Fibroblast of lung (primary cell): ENCODE data around the gene CNDP2.

Experiments
- CTCF ChIP-seq, 2 donors: IDR thresholded peaks in 1 of 2; conservative IDR thresholded peaks in 1 of 2; 1 replicate in 1 of 2; 2 replicates in 1 of 2; pipeline ENCODE4 v1.5.1; 2011 to 2012; ENCODE audit warnings: low read length in 2 of 2, control low read depth in 1 of 2, inconsistent platforms in 1 of 2, low read depth in 1 of 2, mild to moderate bottlenecking in 1 of 2
- EZH2 ChIP-seq: IDR thresholded peaks from 2 replicates; pipeline ENCODE4 v1.5.1; 2012; ENCODE audit warnings: low read length, control low read depth, mild to moderate bottlenecking; ENCODE audit errors: missing control alignments

- TF ChIP-seq EZH2 (no peak), CTCF (conservative IDR thresholded peaks at IDR 0.05 in 1 of 2, IDR thresholded peaks at IDR 0.05 in 1 of 2; ENCODE audit: low read depth in 1 of 2, low read length in 2 of 2) (no peak)
These were observed 15.7 kb downstream of the CNDP2 start for GRCh38 chr18:74511823-74512222.
